SH-SY5Y (cell line): ENCODE measurements around the gene CYTH4.

Experiments used
- GATA2 ChIP-seq: IDR thresholded peaks from 2 replicates; pipeline ENCODE4 v1.6.1; 2011; ENCODE audit warnings: mild to moderate bottlenecking, low read depth, low read length
- GATA3 ChIP-seq: IDR thresholded peaks from 2 replicates; pipeline ENCODE4 v1.6.1; 2011; ENCODE audit warnings: low read depth, mild to moderate bottlenecking, low read length, moderate library complexity

DNA sequence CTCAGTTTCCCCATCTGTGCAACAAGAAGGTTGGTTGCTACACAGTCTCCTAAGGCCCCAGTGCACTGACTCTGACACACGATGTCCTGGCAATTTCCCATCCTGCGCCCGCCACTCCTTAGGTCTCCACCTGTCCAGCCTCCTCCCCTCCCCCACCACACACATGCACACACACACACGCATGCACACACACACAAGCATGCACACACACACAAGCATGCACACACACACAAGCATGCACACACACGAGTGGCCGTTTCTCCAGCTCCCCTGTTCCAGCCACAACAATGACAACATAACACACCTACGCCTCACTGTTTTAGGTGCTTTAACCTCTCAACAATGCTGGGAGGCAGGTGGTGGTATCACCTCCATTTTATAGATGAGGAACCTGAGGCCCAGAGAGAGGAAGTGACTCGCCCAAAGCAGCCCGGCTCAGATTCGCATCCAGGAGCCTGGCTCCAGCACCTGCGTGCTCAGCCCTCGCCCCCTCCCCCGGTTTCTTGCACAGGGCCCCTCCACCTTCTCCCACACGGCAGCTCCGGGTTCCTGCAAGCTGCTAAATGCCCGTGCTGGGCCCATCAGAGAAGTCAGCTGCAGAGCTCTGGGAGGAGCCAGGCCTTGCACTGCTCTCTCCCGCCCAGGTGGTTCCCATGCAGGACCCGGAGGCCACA, 13.0 kb downstream of the CYTH4 start:
- no peak for TF ChIP-seq GATA3
- no peak for TF ChIP-seq GATA2
